PC-3 (cell line): Measurements from ENCODE around the gene PDE11A.

ENCODE experiments used
- CTCF ChIP-seq: fragments of 300-600 bp; sonication (generic); conservative IDR thresholded peaks from 2 replicates; pipeline ENCODE4 v1.5.1; 2017; ENCODE audit warnings: antibody characterized with exemption, low read depth, mild to moderate bottlenecking, low read length
- EZH2phosphoT487 ChIP-seq: fragments of 300-600 bp; sonication (generic); IDR thresholded peaks from 2 replicates; pipeline ENCODE4 v1.6.1; 2018; ENCODE audit warnings: mild to moderate bottlenecking, antibody characterized with exemption, low read length, borderline replicate concordance

- TF ChIP-seq CTCF, result no peak
- TF ChIP-seq EZH2phosphoT487, result no peak
These were observed 474.0 kb downstream of the PDE11A start for GRCh38 chr2:177598326-177599138.
